Tibial nerve (tissue), 4 donors: ENCODE results near the gene ULBP3. TPM values are rescaled to one million over a fixed set of nuclear protein-coding genes. Genes with fewer than 3 reads are reported as not detected.

Experiments
- DNase-seq, 2 donors: peaks; one replicate each; pipeline ENCODE4 v3.0.0-alpha.2; 2019; ENCODE audit warnings: low spot score in 2 of 2
- H3K27ac ChIP-seq, 4 donors: fragments of 200-600 bp; sonication (generic) in 3 of 4; one replicate each; pipeline ENCODE4 v1.5.1; 2017 to 2019; ENCODE audit warnings: mild to moderate bottlenecking in 1 of 4
- H3K27me3 ChIP-seq, 2 donors: fragments of 200-600 bp; sonication (generic) in 1 of 2; one replicate each; pipeline versions ENCODE4 v1.5.1 to v1.6.0; 2017 to 2019
- H3K36me3 ChIP-seq, 3 donors: fragments of 200-600 bp; sonication (generic); one replicate each; pipeline ENCODE4 v1.5.1; 2018 to 2019
- H3K4me1 ChIP-seq, 4 donors: fragments of 200-600 bp; sonication (generic) in 3 of 4; one replicate each; pipeline ENCODE4 v1.5.1; 2017 to 2019
- H3K4me3 ChIP-seq, 4 donors: fragments of 200-600 bp; sonication (generic) in 3 of 4; one replicate each; pipeline ENCODE4 v1.5.1; 2017 to 2019; ENCODE audit warnings: mild to moderate bottlenecking in 1 of 4, moderate library complexity in 1 of 4
- H3K9me3 ChIP-seq, 4 donors: fragments of 200-600 bp; sonication (generic) in 3 of 4; one replicate each; pipeline ENCODE4 v1.5.1; 2017 to 2019
- CTCF ChIP-seq, 5 experiments: fragments of 200-600 bp in 3 of 5; fragments of 450-650 bp in 2 of 5; sonication (generic) in 3 of 5; IDR thresholded peaks; one replicate each; pipeline ENCODE4 v1.5.1; 2016 to 2019; ENCODE audit warnings: antibody characterized with exemption in 5 of 5, mild to moderate bottlenecking in 3 of 5, moderate library complexity in 2 of 5
- EP300 ChIP-seq, 2 donors: sonication (generic); formaldehyde crosslinking; IDR thresholded peaks; one replicate each; pipeline ENCODE4 v1.6.1; 2017; ENCODE audit warnings: antibody characterized with exemption in 2 of 2, mild to moderate bottlenecking in 1 of 2
- POLR2A ChIP-seq, 2 donors: fragments of 450-650 bp; IDR thresholded peaks; one replicate each; pipeline ENCODE4 v1.6.1; 2017; ENCODE audit warnings: antibody characterized with exemption in 2 of 2, mild to moderate bottlenecking in 2 of 2, moderate library complexity in 2 of 2
- WGBS, 2 donors: methylation state at CpG; one replicate each; pipeline ENCODE4 v1.1.5; 2018; 5-methylcytosine and 5-hydroxymethylcytosine counted together
- total RNA-seq, 4 donors: library from RNA; depleted of rRNA; stranded (reverse); fragments of >200 nt; gene quantifications; one replicate each; pipeline ENCODE4 v1.1.0, GENCODE V29; 2016

Gene ULBP3
- total RNA-seq, result 1 to 10 TPM in 2 of 4 donors, not detected in 2; 3.1 to 5.4 TPM

- Histone ChIP-seq H3K27ac (peak within 1 kb of the TSS; percentile 37 to 68 (median 56)), H3K9me3 (no peaks in the 10 kb centered on the region), H3K36me3 (no peaks in the 10 kb centered on the region), H3K27me3 (peaks cover 0 to 3% of the 10 kb centered on the region in 2 donors), H3K4me3 (peak within 1 kb of the TSS; percentile 42 to 74 (median 60)), H3K4me1 (peaks cover 0 to 15% (median 2%) of the 10 kb centered on the region in 4 donors)
- 8 to 10% methylated on average over 51 to 53 of the region's 72 CpGs for WGBS, 2 donors
- peak in 1 of 2 donors; percentile 66 for TF ChIP-seq EP300 (IDR thresholded peaks at IDR 0.05)
- TF ChIP-seq POLR2A (IDR thresholded peaks at IDR 0.05), result peak; percentile 36 to 43
- TF ChIP-seq CTCF (IDR thresholded peaks at IDR 0.05), result peak in 4 of 5 experiments; percentile 32 to 73 (median 56)
- peak; percentile 61 to 66 for DNase-seq
Measured at GRCh38 chr6:150068720-150069648, at the start of gene ULBP3. TSS of gene ULBP3 (minus strand) at chr6:150069121. CDS start at chr6:150069066, 55 bp downstream.

- no peak for DNase-seq
- TF ChIP-seq EP300 (IDR thresholded peaks at IDR 0.05), result no peak
- no peak for TF ChIP-seq CTCF (IDR thresholded peaks at IDR 0.05)
- TF ChIP-seq POLR2A (IDR thresholded peaks at IDR 0.05), result no peak
- H3K27me3 ChIP-seq, result no peaks in the 10 kb centered on the region
- H3K4me3 ChIP-seq, result no peak overlapping the region
- 86 to 91% methylated on average over 9 of the region's 9 CpGs for WGBS, 2 donors
- H3K9me3 ChIP-seq, result peaks cover 0 to 4% (median 0%) of the 10 kb centered on the region in 4 donors
- H3K27ac ChIP-seq, result no peak overlapping the region
- peaks cover 0 to 6% (median 0%) of the 10 kb centered on the region in 4 donors for H3K4me1 ChIP-seq
- H3K36me3 ChIP-seq, result no peaks in the 10 kb centered on the region
Measured at GRCh38 chr6:150118627-150119026, 49.7 kb upstream of the ULBP3 start.

GRCh38 chr6:150118203-150118602 lies 49.3 kb upstream of the ULBP3 start:
- no peak overlapping the region for H3K27ac ChIP-seq
- WGBS, 2 donors, result 92 to 94% methylated on average over 6 of the region's 6 CpGs
- no peaks in the 10 kb centered on the region for H3K36me3 ChIP-seq
- H3K27me3 ChIP-seq, result no peaks in the 10 kb centered on the region
- H3K9me3 ChIP-seq, result peaks cover 0 to 4% (median 0%) of the 10 kb centered on the region in 4 donors
- H3K4me3 ChIP-seq, result no peak overlapping the region
- no peak for DNase-seq
- peaks cover 0 to 6% (median 0%) of the 10 kb centered on the region in 4 donors for H3K4me1 ChIP-seq
- TF ChIP-seq EP300 (IDR thresholded peaks at IDR 0.05) (no peak), CTCF (IDR thresholded peaks at IDR 0.05) (no peak), POLR2A (IDR thresholded peaks at IDR 0.05) (no peak)

- Histone ChIP-seq H3K36me3 (no peaks in the 10 kb centered on the region), H3K4me3 (no peak overlapping the region), H3K27me3 (no peaks in the 10 kb centered on the region), H3K4me1 (peaks cover 0 to 6% (median 0%) of the 10 kb centered on the region in 4 donors), H3K9me3 (peaks cover 0 to 4% (median 0%) of the 10 kb centered on the region in 4 donors), H3K27ac (no peak overlapping the region)
- DNase-seq, result no peak
- no peak for TF ChIP-seq POLR2A (IDR thresholded peaks at IDR 0.05)
- TF ChIP-seq EP300 (IDR thresholded peaks at IDR 0.05), result no peak
- TF ChIP-seq CTCF (IDR thresholded peaks at IDR 0.05), result no peak
- 55 to 65% methylated on average over 8 of the region's 8 CpGs for WGBS, 2 donors
Measured at GRCh38 chr6:150116200-150116800, 47.4 kb upstream of the ULBP3 start.
